Spleen (tissue), 7 donors: ENCODE data around the gene REXO1.
A peak's percentile ranks its signal among the peaks of the same experiment; 100 is the strongest.

Source experiments
- POLR2A ChIP-seq, 3 donors: fragments of 450-650 bp; IDR thresholded peaks; one replicate each; pipeline ENCODE4 v1.5.1; 2017; ENCODE audit warnings: antibody characterized with exemption in 3 of 3, mild to moderate bottlenecking in 1 of 3
- TF ChIP-seq, protein P1 (sequence below), 11 experiments: fragments of 200-600 bp in 7 of 11; fragments of 450-650 bp in 4 of 11; sonication (generic) in 4 of 11; IDR thresholded peaks in 8 of 11; conservative IDR thresholded peaks in 3 of 11; 1 replicate in 7 of 11; 2 replicates in 4 of 11; pipeline versions ENCODE4 v1.4.0 to v1.8.0; 2016 to 2021; ENCODE audit warnings: antibody characterized with exemption in 11 of 11, inconsistent platforms in 4 of 11, mild to moderate bottlenecking in 1 of 11
- donor health status: DM: no; HTN: no; CAD: no; lungs with moderate emphysema.
- donor health status: DM: no; HTN: no; CAD: no.
- donor health status: DM: no; HTN: no; CAD: no.

DNA sequence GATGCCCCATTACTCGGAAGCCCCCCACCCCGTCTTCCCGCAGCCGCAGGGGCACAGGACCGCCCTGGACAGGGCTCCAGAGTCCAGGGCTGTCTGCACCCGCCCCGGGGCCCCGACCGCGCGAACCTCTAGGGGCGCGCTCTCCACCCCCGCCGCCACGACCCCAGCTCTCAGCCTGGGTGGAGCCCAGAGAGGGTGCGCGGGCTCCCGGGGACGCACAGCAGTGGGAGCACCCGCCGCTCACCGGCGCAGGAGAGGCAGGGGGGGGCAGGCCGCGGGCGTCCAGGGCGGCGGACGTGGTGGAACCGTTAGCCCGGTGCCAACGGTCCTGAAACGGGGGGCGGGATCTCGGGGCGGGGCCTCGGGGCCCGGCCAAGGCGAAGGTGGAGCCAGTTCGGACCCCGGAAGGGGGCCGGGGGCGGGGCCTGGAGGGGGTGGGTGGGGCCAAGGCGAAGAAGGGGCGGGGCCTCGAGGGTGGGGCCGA lies 36.3 kb downstream of the REXO1 start, which contains the start of gene ATP8B3:
- TF ChIP-seq, protein P1, sequence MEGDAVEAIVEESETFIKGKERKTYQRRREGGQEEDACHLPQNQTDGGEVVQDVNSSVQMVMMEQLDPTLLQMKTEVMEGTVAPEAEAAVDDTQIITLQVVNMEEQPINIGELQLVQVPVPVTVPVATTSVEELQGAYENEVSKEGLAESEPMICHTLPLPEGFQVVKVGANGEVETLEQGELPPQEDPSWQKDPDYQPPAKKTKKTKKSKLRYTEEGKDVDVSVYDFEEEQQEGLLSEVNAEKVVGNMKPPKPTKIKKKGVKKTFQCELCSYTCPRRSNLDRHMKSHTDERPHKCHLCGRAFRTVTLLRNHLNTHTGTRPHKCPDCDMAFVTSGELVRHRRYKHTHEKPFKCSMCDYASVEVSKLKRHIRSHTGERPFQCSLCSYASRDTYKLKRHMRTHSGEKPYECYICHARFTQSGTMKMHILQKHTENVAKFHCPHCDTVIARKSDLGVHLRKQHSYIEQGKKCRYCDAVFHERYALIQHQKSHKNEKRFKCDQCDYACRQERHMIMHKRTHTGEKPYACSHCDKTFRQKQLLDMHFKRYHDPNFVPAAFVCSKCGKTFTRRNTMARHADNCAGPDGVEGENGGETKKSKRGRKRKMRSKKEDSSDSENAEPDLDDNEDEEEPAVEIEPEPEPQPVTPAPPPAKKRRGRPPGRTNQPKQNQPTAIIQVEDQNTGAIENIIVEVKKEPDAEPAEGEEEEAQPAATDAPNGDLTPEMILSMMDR (IDR thresholded peaks at IDR 0.05 in 8 of 11, conservative IDR thresholded peaks at IDR 0.05 in 3 of 11): peak in 8 of 11 experiments; percentile 12 to 51 (median 30)
- no peak for TF ChIP-seq POLR2A (IDR thresholded peaks at IDR 0.05)
